Neural cell (in vitro differentiated cells): ENCODE data around the gene EPB41L2. TPM values are rescaled to one million over a fixed set of nuclear protein-coding genes. Genes with fewer than 3 reads are reported as not detected.

Experiments
- H2AFZ ChIP-seq: fragments of 200-600, 300-800 bp; sonication (generic), shearing (Covaris generic); 2 replicates; pipeline ENCODE4 v1.6.0; 2014; ENCODE audit warnings: low read depth, mild to moderate bottlenecking, antibody characterized with exemption, low read length, moderate library complexity
- H3F3A ChIP-seq: fragments of 200-600 bp; shearing (Covaris generic); 2 replicates; pipeline ENCODE4 v1.6.1; 2016; ENCODE audit warnings: mild to moderate bottlenecking, moderate library complexity, mixed read lengths, antibody characterized with exemption, low read length; ENCODE audit not compliant: insufficient read depth, poor library complexity, severe bottlenecking
- H3K27ac ChIP-seq: fragments of 200-600, 300-800 bp; sonication (generic), shearing (Covaris generic); 2 replicates; pipeline ENCODE4 v1.5.1; 2014; ENCODE audit warnings: mild to moderate bottlenecking, low read length, moderate library complexity
- H3K27me3 ChIP-seq: fragments of 300-800, 200-600 bp; sonication (generic), shearing (Covaris generic); 2 replicates; pipeline ENCODE4 v1.6.0; 2014; ENCODE audit warnings: mild to moderate bottlenecking, low read depth, low read length, moderate library complexity; ENCODE audit not compliant: insufficient read depth
- H3K36me3 ChIP-seq: fragments of 300-800, 200-600 bp; sonication (generic), shearing (Covaris generic); 2 replicates; pipeline ENCODE4 v1.5.1; 2014; ENCODE audit warnings: mild to moderate bottlenecking, antibody characterized with exemption, low read length, moderate library complexity; ENCODE audit not compliant: insufficient read depth
- H3K4me2 ChIP-seq: fragments of 300-800, 200-600 bp; sonication (generic), shearing (Covaris generic); 2 replicates; pipeline ENCODE4 v1.6.0; 2014; ENCODE audit warnings: mild to moderate bottlenecking, low read length
- H3K4me3 ChIP-seq: fragments of 300-800, 200-600 bp; sonication (generic), shearing (Covaris generic); 2 replicates; pipeline ENCODE4 v1.5.1; 2014; ENCODE audit warnings: mild to moderate bottlenecking, low read length, moderate library complexity
- H3K79me2 ChIP-seq: fragments of 200-600 bp; shearing (Covaris generic); replicated peaks from 2 replicates; pipeline ENCODE4 v1.6.0; 2014; ENCODE audit warnings: mild to moderate bottlenecking, low read length, moderate library complexity; ENCODE audit not compliant: insufficient read depth
- H3K9ac ChIP-seq: fragments of 300-800, 200-600 bp; sonication (generic), shearing (Covaris generic); 2 replicates; pipeline ENCODE4 v1.6.1; 2016; ENCODE audit warnings: mild to moderate bottlenecking, low read length, mixed read lengths
- H3K9me2 ChIP-seq: fragments of 200-600 bp; shearing (Covaris generic); 2 replicates; pipeline ENCODE4 v1.6.1; 2016; ENCODE audit warnings: mild to moderate bottlenecking, low read length, mixed read lengths; ENCODE audit not compliant: insufficient read depth
- H3K9me3 ChIP-seq: fragments of 200-600, 300-800 bp; sonication (generic), shearing (Covaris generic); 2 replicates; pipeline ENCODE4 v1.6.1; 2016; ENCODE audit warnings: mild to moderate bottlenecking, mixed run types, low read length, moderate library complexity, mixed read lengths
- H4K20me1 ChIP-seq: fragments of 200-600 bp; shearing (Covaris generic); 2 replicates; pipeline ENCODE4 v1.6.1; 2016; ENCODE audit warnings: mild to moderate bottlenecking, mixed run types; ENCODE audit not compliant: insufficient read depth
- CTCF ChIP-seq: fragments of 450-650 bp; IDR thresholded peaks from 2 replicates; pipeline ENCODE4 v1.5.1; 2014; ENCODE audit warnings: antibody characterized with exemption, mild to moderate bottlenecking, moderate library complexity; ENCODE audit not compliant: poor library complexity, severe bottlenecking
- EP300 ChIP-seq: fragments of 450-650 bp; conservative IDR thresholded peaks from 2 replicates; pipeline ENCODE4 v1.6.1; 2014; ENCODE audit warnings: antibody characterized with exemption, mild to moderate bottlenecking, moderate library complexity; ENCODE audit not compliant: poor library complexity, severe bottlenecking
- EZH2 ChIP-seq: fragments of 200-600, 300-800 bp; shearing (Covaris generic), sonication (generic); IDR thresholded peaks from 2 replicates; pipeline ENCODE4 v1.6.1; 2014; ENCODE audit warnings: antibody characterized with exemption, low read length, borderline replicate concordance, mild to moderate bottlenecking; ENCODE audit not compliant: insufficient read depth, poor library complexity, severe bottlenecking
- MXI1 ChIP-seq: fragments of 450-650 bp; conservative IDR thresholded peaks from 2 replicates; pipeline ENCODE4 v1.6.1; 2014; ENCODE audit warnings: antibody characterized with exemption, mild to moderate bottlenecking; ENCODE audit not compliant: poor library complexity, severe bottlenecking
- POLR2AphosphoS5 ChIP-seq: IDR thresholded peaks from 2 replicates; pipeline ENCODE4 v1.6.1; 2012
- RAD21 ChIP-seq: fragments of 450-650 bp; conservative IDR thresholded peaks from 2 replicates; pipeline ENCODE4 v1.6.1; 2014; ENCODE audit warnings: antibody characterized with exemption, mild to moderate bottlenecking, moderate library complexity
- REST ChIP-seq: IDR thresholded peaks from 2 replicates; pipeline ENCODE4 v1.6.1; 2012; ENCODE audit warnings: borderline replicate concordance
- SMC3 ChIP-seq: fragments of 450-650 bp; conservative IDR thresholded peaks from 2 replicates; pipeline ENCODE4 v1.6.1; 2014; ENCODE audit warnings: antibody characterized with exemption, mild to moderate bottlenecking, moderate library complexity; ENCODE audit not compliant: poor library complexity
- TAF1 ChIP-seq: IDR thresholded peaks from 2 replicates; pipeline ENCODE4 v1.6.1; 2012; ENCODE audit warnings: low read depth
- polyA plus RNA-seq: library from polyadenylated mRNA; depleted of rRNA; stranded (reverse); fragments of >200 nt; gene quantifications from 2 replicates; pipeline ENCODE4 v1.2.3, GENCODE V29; 2014

EPB41L2 gene
- polyA plus RNA-seq, 1 donor from 2014 or later: 13.5 TPM

DNA sequence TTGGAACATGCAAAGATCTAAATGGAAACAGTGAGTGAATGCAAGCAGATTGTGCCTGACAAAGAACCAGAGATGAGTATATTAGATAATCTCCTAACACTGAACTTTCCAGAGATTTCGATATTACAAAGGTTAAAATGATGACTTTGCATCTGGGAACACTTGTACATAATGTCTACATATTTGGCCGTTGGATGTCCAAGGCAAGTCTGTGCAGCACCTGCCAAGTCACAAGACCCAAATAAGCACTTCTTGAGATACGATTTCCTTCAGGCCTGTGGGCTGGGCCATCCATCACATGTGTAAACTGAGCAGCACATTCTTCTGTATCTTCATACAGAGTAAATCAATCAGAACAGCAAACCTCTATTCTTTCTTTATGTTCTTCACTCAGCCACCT is 268.3 kb downstream of the EPB41L2 start:
- no peak overlapping the region for H3K4me3 ChIP-seq
- H4K20me1 ChIP-seq: no peaks in the 10 kb centered on the region
- no peaks in the 10 kb centered on the region for H3F3A ChIP-seq
- H3K27ac ChIP-seq: no peak overlapping the region
- H3K4me2 ChIP-seq: no peak overlapping the region
- H3K27me3 ChIP-seq: peaks cover 28% of the 10 kb centered on the region
- no peaks in the 10 kb centered on the region for H3K36me3 ChIP-seq
- H3K9ac ChIP-seq: no peak overlapping the region
- H3K9me2 ChIP-seq: no peaks in the 10 kb centered on the region
- TF ChIP-seq CTCF (no peak), SMC3 (no peak), EP300 (no peak), MXI1 (no peak), TAF1 (no peak), POLR2AphosphoS5 (no peak), REST (no peak), RAD21 (no peak), EZH2 (no peak)
- H3K79me2 ChIP-seq: no peaks in the 10 kb centered on the region
- no peak overlapping the region for H2AFZ ChIP-seq
- peaks cover 6% of the 10 kb centered on the region for H3K9me3 ChIP-seq

DNA sequence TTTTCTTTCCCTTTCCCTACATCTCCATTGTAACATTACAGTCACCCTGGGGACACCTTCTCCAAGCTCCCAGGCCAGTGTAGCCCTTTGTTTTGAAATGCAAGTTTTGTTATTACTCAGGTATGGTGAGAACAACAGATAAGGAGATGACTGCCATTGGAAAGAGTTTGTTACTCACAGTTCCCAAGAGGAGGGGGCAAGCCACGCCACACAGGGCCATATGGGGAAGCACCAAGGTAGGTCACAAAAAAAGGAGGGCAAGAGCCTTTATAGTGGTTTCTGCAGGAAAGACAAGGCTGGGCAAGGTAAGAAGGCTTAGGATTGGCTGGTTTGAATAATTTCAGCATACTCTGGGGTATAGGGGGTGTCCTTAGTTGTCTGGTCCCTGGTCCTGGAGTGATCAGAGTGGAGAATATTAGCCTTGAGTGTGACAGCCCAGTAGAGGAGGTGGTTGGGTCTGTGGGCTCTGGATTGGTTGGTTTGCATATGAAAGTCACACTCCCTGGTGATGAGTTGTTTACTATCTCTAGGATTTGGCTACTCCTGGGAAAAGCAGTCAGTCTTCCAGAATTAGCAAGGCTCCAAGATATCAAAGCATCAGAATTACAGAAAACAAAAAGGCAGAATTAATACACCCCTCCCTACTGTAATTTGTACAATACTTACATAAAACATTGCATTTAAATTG is 268.9 kb downstream of the EPB41L2 start:
- no peak overlapping the region for H3K4me3 ChIP-seq
- no peaks in the 10 kb centered on the region for H3K79me2 ChIP-seq
- H3K9me2 ChIP-seq: no peaks in the 10 kb centered on the region
- no peak for TF ChIP-seq MXI1
- TF ChIP-seq EZH2: no peak
- no peak for TF ChIP-seq REST
- TF ChIP-seq CTCF: no peak
- no peak for TF ChIP-seq TAF1
- TF ChIP-seq RAD21: no peak
- no peak for TF ChIP-seq EP300
- no peak for TF ChIP-seq POLR2AphosphoS5
- no peak for TF ChIP-seq SMC3
- H3K4me2 ChIP-seq: no peak overlapping the region
- no peak overlapping the region for H3K9ac ChIP-seq
- H3K27ac ChIP-seq: no peak overlapping the region
- H3K27me3 ChIP-seq: peaks cover 28% of the 10 kb centered on the region
- H2AFZ ChIP-seq: no peak overlapping the region
- peaks cover 6% of the 10 kb centered on the region for H3K9me3 ChIP-seq
- no peaks in the 10 kb centered on the region for H3F3A ChIP-seq
- no peaks in the 10 kb centered on the region for H3K36me3 ChIP-seq
- H4K20me1 ChIP-seq: no peaks in the 10 kb centered on the region
